Type B pancreatic cell (in vitro differentiated cells): ENCODE data around the gene KCMF1. TPM values are rescaled to one million over a fixed set of nuclear protein-coding genes. Genes with fewer than 3 reads are reported as not detected.

Experiments
- DNase-seq: peaks from one replicate; pipeline ENCODE4 v3.0.0; 2021; ENCODE audit warnings: mixed read lengths; ENCODE audit not compliant: unreplicated experiment; ENCODE audit errors: extremely low spot score
- H3K27ac Mint-ChIP-seq: 2 replicates; pipeline ENCODE4 v1.8.0; 2021; ENCODE audit warnings: mild to moderate bottlenecking, mixed read lengths
- H3K27me3 Mint-ChIP-seq: 2 replicates; pipeline ENCODE4 v1.8.0; 2021; ENCODE audit warnings: mixed read lengths
- H3K36me3 Mint-ChIP-seq: 2 replicates; pipeline ENCODE4 v1.8.0; 2021; ENCODE audit warnings: mixed read lengths
- H3K4me1 Mint-ChIP-seq: one replicate; pipeline ENCODE4 v1.8.0; 2021; ENCODE audit warnings: mixed read lengths; ENCODE audit not compliant: unreplicated experiment
- H3K4me3 Mint-ChIP-seq: 2 replicates; pipeline ENCODE4 v1.8.0; 2021; ENCODE audit warnings: mild to moderate bottlenecking, mixed read lengths
- H3K9me3 Mint-ChIP-seq: 2 replicates; pipeline ENCODE4 v1.8.0; 2021; ENCODE audit warnings: mixed read lengths
- CTCF ChIP-seq: fragments of 200-600 bp; sonication (generic); conservative IDR thresholded peaks from 2 replicates; pipeline ENCODE4 v1.5.0; 2021; ENCODE audit warnings: antibody characterized with exemption, mild to moderate bottlenecking
- total RNA-seq: library from RNA; stranded (reverse); gene quantifications from 2 replicates; pipeline ENCODE4 v1.2.1, GENCODE V29; 2021; ENCODE audit warnings: low replicate concordance

Gene KCMF1
- total RNA-seq, 1 donor from 2014 or later: 62.2 TPM

DNA sequence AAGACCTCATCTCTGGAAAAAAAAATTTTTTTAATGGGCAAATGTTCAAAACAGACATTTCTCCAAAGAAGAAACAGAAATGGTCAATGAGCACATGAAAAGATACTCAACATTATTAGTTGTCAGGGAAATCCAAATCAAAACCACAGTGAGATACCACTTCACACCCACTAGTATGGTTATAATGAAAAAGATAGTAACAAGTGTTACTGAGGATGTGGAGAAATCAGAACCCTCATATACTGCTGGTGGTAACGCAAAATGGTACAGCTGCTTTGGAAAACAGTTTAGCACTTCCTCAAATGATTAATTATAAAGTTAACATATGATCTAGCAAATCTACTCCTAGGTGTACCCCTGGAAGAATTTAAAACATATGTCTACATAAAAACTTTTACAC lies 133.3 kb downstream of the KCMF1 start:
- H3K4me3 Mint-ChIP-seq: no peak overlapping the region
- peaks cover 3% of the 10 kb centered on the region for H3K27me3 Mint-ChIP-seq
- no peak for DNase-seq
- no peak overlapping the region for H3K27ac Mint-ChIP-seq
- no peaks in the 10 kb centered on the region for H3K9me3 Mint-ChIP-seq
- TF ChIP-seq CTCF: no peak
- no peaks in the 10 kb centered on the region for H3K36me3 Mint-ChIP-seq
- no peaks in the 10 kb centered on the region for H3K4me1 Mint-ChIP-seq

GRCh38 chr2:85106489-85107180 lies 135.7 kb downstream of the KCMF1 start:
- H3K27me3 Mint-ChIP-seq: no peaks in the 10 kb centered on the region
- H3K27ac Mint-ChIP-seq: no peak overlapping the region
- no peaks in the 10 kb centered on the region for H3K36me3 Mint-ChIP-seq
- no peak for DNase-seq
- H3K4me1 Mint-ChIP-seq: no peaks in the 10 kb centered on the region
- H3K4me3 Mint-ChIP-seq: no peak overlapping the region
- peaks cover 4% of the 10 kb centered on the region for H3K9me3 Mint-ChIP-seq
- no peak for TF ChIP-seq CTCF

Other genes with a start within 250 kb of the KCMF1 start
- gene TRABD2A, start 90.1 kb upstream of the KCMF1 start, total RNA-seq: 2.1 and 3.3 TPM in 2 replicates
- 1,269 and 1,391 TPM in 2 replicates for gene TMSB10, start 65.5 kb upstream of the KCMF1 start, total RNA-seq
- 27.4 and 32.4 TPM in 2 replicates for gene TCF7L1, start 162.2 kb downstream of the KCMF1 start, total RNA-seq